Liver (tissue), 9 donors: ENCODE results near the gene EN1. TPM values are rescaled to one million over a fixed set of nuclear protein-coding genes. Genes with fewer than 3 reads are reported as not detected.

Experiments used
- DNase-seq: peaks from one replicate; pipeline ENCODE4 v3.0.0-alpha.2; 2017; ENCODE audit warnings: low spot score
- H3K27ac ChIP-seq, 2 donors: one replicate each; pipeline ENCODE4 v1.7.0; 2013; ENCODE audit warnings: inconsistent platforms in 2 of 2, low read length in 2 of 2, control low read depth in 1 of 2, low read depth in 1 of 2, mild to moderate bottlenecking in 1 of 2
- H3K27me3 ChIP-seq, 4 donors: one replicate each; pipeline versions ENCODE4 v1.6.1 to v1.7.0; 2013; ENCODE audit warnings: low read length in 3 of 4, inconsistent platforms in 1 of 4, mild to moderate bottlenecking in 1 of 4, moderate library complexity in 1 of 4; ENCODE audit not compliant: control insufficient read depth in 4 of 4, insufficient read depth in 4 of 4
- H3K36me3 ChIP-seq, 4 donors: one replicate each; pipeline versions ENCODE4 v1.6.1 to v1.7.0; 2013; ENCODE audit warnings: low read length in 3 of 4, mild to moderate bottlenecking in 3 of 4, low read depth in 1 of 4, moderate library complexity in 1 of 4; ENCODE audit not compliant: control insufficient read depth in 4 of 4, insufficient read depth in 3 of 4
- H3K4me1 ChIP-seq, 4 donors: one replicate each; pipeline versions ENCODE4 v1.6.1 to v1.7.0; 2013; ENCODE audit warnings: low read length in 3 of 4, mild to moderate bottlenecking in 3 of 4, moderate library complexity in 1 of 4; ENCODE audit not compliant: control insufficient read depth in 4 of 4, insufficient read depth in 4 of 4
- H3K4me3 ChIP-seq, 3 donors: one replicate each; pipeline versions ENCODE4 v1.6.1 to v1.7.0; 2013; ENCODE audit warnings: low read length in 3 of 3, control low read depth in 1 of 3, low read depth in 1 of 3, mild to moderate bottlenecking in 1 of 3
- H3K9ac ChIP-seq, 2 donors: one replicate each; pipeline ENCODE4 v1.7.0; 2013; ENCODE audit warnings: low read length in 2 of 2, mild to moderate bottlenecking in 2 of 2, moderate library complexity in 2 of 2, control low read depth in 1 of 2, low read depth in 1 of 2
- H3K9me3 ChIP-seq, 4 donors: one replicate each; pipeline versions ENCODE4 v1.6.1 to v1.7.0; 2013; ENCODE audit warnings: low read length in 3 of 4; ENCODE audit not compliant: control insufficient read depth in 4 of 4
- ATF3 ChIP-seq: IDR thresholded peaks from 2 replicates; pipeline ENCODE4 v1.6.1; 2016; ENCODE audit warnings: antibody characterized with exemption
- CTCF ChIP-seq: fragments of 150-350 bp; IDR thresholded peaks from 2 replicates; pipeline ENCODE4 v1.5.1; 2017; ENCODE audit warnings: improper control_type of control experiment, low read depth, low read length; ENCODE audit not compliant: missing input control
- EGR1 ChIP-seq, 2 donors: IDR thresholded peaks; 2 replicates each; pipeline ENCODE4 v1.6.1; 2016 to 2018; ENCODE audit warnings: antibody characterized with exemption in 2 of 2, low read depth in 2 of 2
- FOXA1 ChIP-seq: IDR thresholded peaks from 2 replicates; pipeline ENCODE4 v1.6.1; 2016; ENCODE audit warnings: antibody characterized with exemption
- FOXA2 ChIP-seq: IDR thresholded peaks from 2 replicates; pipeline ENCODE4 v1.6.1; 2016; ENCODE audit warnings: antibody characterized with exemption
- GABPA ChIP-seq, 2 donors: IDR thresholded peaks in 1 of 2; conservative IDR thresholded peaks in 1 of 2; 2 replicates each; pipeline ENCODE4 v1.6.1; 2016; ENCODE audit warnings: antibody characterized with exemption in 2 of 2, mild to moderate bottlenecking in 1 of 2, moderate library complexity in 1 of 2
- HNF4A ChIP-seq, 2 donors: conservative IDR thresholded peaks; 2 replicates each; pipeline ENCODE4 v1.6.1; 2016; ENCODE audit warnings: antibody characterized with exemption in 2 of 2, mild to moderate bottlenecking in 2 of 2
- HNF4G ChIP-seq: IDR thresholded peaks from 2 replicates; pipeline ENCODE4 v1.6.1; 2016; ENCODE audit warnings: antibody characterized with exemption
- JUND ChIP-seq, 2 donors: IDR thresholded peaks; 2 replicates each; pipeline ENCODE4 v1.6.1; 2016; ENCODE audit warnings: antibody characterized with exemption in 2 of 2
- NR2F2 ChIP-seq: IDR thresholded peaks from 2 replicates; pipeline ENCODE4 v1.6.1; 2016; ENCODE audit warnings: antibody characterized with exemption
- RAD21 ChIP-seq, 2 donors: IDR thresholded peaks; 2 replicates each; pipeline ENCODE4 v1.6.1; 2016; ENCODE audit warnings: antibody characterized with exemption in 2 of 2, mild to moderate bottlenecking in 2 of 2
- RXRA ChIP-seq, 2 donors: IDR thresholded peaks; 2 replicates each; pipeline ENCODE4 v1.6.1; 2017 to 2018; ENCODE audit warnings: antibody characterized with exemption in 2 of 2, mild to moderate bottlenecking in 1 of 2
- SP1 ChIP-seq: IDR thresholded peaks from 2 replicates; pipeline ENCODE4 v1.6.1; 2018; ENCODE audit warnings: antibody characterized with exemption, mild to moderate bottlenecking
- TAF1 ChIP-seq: conservative IDR thresholded peaks from 2 replicates; pipeline ENCODE4 v1.6.1; 2016; ENCODE audit warnings: antibody characterized with exemption, mild to moderate bottlenecking
- YY1 ChIP-seq: IDR thresholded peaks from 2 replicates; pipeline ENCODE4 v1.6.1; 2016; ENCODE audit warnings: antibody characterized with exemption, mild to moderate bottlenecking
- ZBTB33 ChIP-seq: IDR thresholded peaks from 2 replicates; pipeline ENCODE4 v1.6.1; 2016; ENCODE audit warnings: antibody characterized with exemption
- WGBS: extraction: QIAGEN DNeasy Blood & Tissue Kit; methylation state at CpG from one replicate; pipeline ENCODE4 v1.1.7; 2013; 5-methylcytosine and 5-hydroxymethylcytosine counted together
- polyA plus RNA-seq, 2 donors: library from polyadenylated mRNA; stranded (reverse) in 1 of 2; unstranded in 1 of 2; fragments of 200-250 nt in 1 of 2; fragments of >200 nt in 1 of 2; fragmentation: Nextera tagmentation in 1 of 2; extraction: Ambion mirVana in 1 of 2; gene quantifications; one replicate each; pipeline versions ENCODE4 v1.2.1 to v1.2.3, GENCODE V29; 2013 to 2015
- total RNA-seq, 2 donors: library from RNA; depleted of rRNA; stranded (reverse); fragments of >200 nt; gene quantifications; one replicate each; pipeline ENCODE4 v1.2.3, GENCODE V29; 2014
- TF ChIP-seq, protein P1 (sequence below): IDR thresholded peaks from 2 replicates; pipeline ENCODE4 v1.6.1; 2016; ENCODE audit warnings: antibody characterized with exemption, mild to moderate bottlenecking
- TF ChIP-seq, protein P2 (sequence below): IDR thresholded peaks from 2 replicates; pipeline ENCODE4 v1.6.1; 2016; ENCODE audit warnings: antibody characterized with exemption
- donor health status: healthy.
- donor health status: healthy.
- donor health status: healthy.
- donor health status: healthy.
- donor health status: healthy.

Gene EN1
- total and polyA plus RNA-seq, 4 donors = not detected

- Histone ChIP-seq H3K9me3 (no peaks in the 10 kb centered on the region), H3K4me1 (peaks cover 8 to 27% (median 16%) of the 10 kb centered on the region in 4 donors), H3K4me3 (no peak overlapping the region), H3K36me3 (no peaks in the 10 kb centered on the region), H3K9ac (no peak overlapping the region), H3K27ac (no peak overlapping the region), H3K27me3 (peaks cover 13 to 52% (median 29%) of the 10 kb centered on the region in 4 donors)
- whole genome bisulfite sequencing = 10% methylated on average over 8 of the region's 8 CpGs
- DNase-seq = no peak
- TF ChIP-seq EGR1 (IDR thresholded peaks at IDR 0.05; ENCODE audit: low read depth in 2 of 2) (no peak), RAD21 (IDR thresholded peaks at IDR 0.05) (no peak), HNF4A (conservative IDR thresholded peaks at IDR 0.05) (no peak), YY1 (no peak), JUND (IDR thresholded peaks at IDR 0.05) (no peak), GABPA (IDR thresholded peaks at IDR 0.05 in 1 of 2, conservative IDR thresholded peaks at IDR 0.05 in 1 of 2) (no peak), CTCF (no peak), HNF4G (no peak), RXRA (IDR thresholded peaks at IDR 0.05) (no peak), SP1 (no peak), TAF1 (no peak), FOXA2 (no peak), ATF3 (no peak), ZBTB33 (no peak), NR2F2 (no peak), FOXA1 (no peak)
- TF ChIP-seq, protein P1, sequence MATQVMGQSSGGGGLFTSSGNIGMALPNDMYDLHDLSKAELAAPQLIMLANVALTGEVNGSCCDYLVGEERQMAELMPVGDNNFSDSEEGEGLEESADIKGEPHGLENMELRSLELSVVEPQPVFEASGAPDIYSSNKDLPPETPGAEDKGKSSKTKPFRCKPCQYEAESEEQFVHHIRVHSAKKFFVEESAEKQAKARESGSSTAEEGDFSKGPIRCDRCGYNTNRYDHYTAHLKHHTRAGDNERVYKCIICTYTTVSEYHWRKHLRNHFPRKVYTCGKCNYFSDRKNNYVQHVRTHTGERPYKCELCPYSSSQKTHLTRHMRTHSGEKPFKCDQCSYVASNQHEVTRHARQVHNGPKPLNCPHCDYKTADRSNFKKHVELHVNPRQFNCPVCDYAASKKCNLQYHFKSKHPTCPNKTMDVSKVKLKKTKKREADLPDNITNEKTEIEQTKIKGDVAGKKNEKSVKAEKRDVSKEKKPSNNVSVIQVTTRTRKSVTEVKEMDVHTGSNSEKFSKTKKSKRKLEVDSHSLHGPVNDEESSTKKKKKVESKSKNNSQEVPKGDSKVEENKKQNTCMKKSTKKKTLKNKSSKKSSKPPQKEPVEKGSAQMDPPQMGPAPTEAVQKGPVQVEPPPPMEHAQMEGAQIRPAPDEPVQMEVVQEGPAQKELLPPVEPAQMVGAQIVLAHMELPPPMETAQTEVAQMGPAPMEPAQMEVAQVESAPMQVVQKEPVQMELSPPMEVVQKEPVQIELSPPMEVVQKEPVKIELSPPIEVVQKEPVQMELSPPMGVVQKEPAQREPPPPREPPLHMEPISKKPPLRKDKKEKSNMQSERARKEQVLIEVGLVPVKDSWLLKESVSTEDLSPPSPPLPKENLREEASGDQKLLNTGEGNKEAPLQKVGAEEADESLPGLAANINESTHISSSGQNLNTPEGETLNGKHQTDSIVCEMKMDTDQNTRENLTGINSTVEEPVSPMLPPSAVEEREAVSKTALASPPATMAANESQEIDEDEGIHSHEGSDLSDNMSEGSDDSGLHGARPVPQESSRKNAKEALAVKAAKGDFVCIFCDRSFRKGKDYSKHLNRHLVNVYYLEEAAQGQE = no peak
- TF ChIP-seq, protein P2, sequence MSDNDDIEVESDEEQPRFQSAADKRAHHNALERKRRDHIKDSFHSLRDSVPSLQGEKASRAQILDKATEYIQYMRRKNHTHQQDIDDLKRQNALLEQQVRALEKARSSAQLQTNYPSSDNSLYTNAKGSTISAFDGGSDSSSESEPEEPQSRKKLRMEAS = no peak
Measured at GRCh38 chr2:118844261-118845004, 3.0 kb downstream of the EN1 start.
